HG03342 (cell line): ENCODE data around the gene MOXD1.
A peak's percentile ranks its signal among the peaks of the same experiment; 100 is the strongest.

Experiments used
- ATAC-seq: cut with Tn5 transposase; IDR thresholded peaks from one replicate; pipeline ENCODE4 v1.9.1; 2021; ENCODE audit warnings: mild to moderate bottlenecking, moderate library complexity; ENCODE audit not compliant: unreplicated experiment

MOXD1 gene

DNA sequence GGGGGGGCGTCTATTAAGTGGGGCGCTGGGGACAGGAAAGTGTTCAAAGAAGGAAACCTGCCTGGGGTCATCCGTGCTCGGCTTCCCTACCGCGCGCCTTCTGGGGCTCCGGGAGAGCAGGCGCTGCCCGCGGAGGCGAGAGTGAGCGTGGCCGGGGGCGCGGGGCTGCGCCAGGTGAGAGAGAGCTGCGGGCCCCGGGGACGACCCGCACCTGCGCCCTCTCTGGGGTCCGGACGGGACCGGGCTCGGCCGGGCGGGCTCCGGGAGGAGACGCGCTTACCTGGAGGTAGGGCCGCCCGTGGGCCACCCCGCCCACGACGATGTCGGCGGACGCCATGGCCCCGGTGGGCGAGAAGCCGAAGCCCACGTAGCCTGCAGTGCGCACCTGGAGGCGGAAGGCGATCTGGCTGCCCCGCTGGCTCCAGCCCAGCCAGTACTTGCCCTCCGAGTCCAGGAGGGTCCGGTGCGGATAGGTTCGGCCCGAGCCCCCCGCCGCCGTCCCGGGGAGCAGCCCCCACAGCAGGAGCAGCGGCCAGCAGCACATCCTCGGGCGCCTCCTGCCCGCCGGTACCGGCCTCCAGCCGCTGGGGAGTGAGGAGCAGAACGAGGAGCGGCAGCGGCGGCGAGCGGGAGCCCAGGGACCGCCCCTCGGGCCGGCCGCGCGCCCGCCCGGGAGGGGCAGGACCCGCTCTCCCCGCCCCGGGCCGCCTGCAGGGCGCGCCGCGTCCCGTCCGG lies at the start of gene MOXD1:
MOXD1 (minus strand) TSS at position 593 of the 735 bp plus-strand sequence; CDS start at position 544, 49 bp downstream.
- ATAC-seq = peak; percentile 52

DNA sequence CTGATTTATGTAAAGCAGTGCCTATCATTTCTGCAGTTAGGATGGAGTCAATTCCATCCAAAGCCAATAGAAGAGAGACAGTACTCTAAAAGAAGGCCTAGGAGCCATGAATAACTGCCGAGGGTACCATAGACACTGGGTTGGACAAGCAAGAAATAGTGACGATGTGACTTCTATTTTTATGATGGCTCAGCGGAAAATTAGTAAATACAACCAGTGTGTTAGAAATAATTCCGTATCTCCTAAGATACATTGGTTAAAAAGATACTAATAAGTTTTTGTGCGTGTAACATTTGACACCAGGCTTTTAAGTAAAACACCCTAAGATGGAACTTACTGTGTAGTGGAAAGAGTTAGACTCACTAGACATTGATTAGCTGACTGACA lies 45.6 kb upstream of the MOXD1 start:
- no peak for ATAC-seq

DNA sequence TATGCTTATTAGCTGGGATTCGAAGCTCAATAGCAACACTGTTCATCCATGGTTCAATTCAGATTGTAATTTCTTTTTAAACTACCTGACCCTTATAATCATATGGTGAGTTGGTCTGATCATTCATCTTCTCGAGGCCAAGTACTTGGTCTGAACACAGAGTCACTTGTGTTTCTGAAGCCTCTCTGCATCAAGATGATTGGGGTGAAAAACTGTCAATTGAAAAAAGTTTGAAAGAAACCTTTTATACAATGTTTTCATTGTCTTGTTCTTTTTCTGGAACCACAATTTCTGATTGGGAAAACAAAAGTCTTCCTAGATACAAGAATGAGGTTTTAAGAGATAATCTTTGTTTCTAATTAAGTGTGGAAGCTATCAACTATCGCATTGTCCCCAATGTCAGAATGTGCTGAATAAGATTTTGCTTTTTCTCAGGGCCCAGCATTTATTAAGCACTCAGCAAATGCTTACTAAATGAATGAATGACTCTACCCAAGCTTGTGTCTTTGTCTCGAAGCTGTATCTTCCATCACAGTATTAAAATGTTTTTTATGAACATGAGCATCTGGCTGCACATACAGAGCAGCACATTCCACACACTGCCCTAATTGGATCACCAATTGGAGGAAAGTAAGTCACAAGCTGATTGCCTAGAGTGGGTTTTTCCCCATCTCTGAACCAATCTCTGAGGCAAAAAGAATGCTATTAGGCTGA lies 45.0 kb upstream of the MOXD1 start:
- no peak for ATAC-seq

DNA sequence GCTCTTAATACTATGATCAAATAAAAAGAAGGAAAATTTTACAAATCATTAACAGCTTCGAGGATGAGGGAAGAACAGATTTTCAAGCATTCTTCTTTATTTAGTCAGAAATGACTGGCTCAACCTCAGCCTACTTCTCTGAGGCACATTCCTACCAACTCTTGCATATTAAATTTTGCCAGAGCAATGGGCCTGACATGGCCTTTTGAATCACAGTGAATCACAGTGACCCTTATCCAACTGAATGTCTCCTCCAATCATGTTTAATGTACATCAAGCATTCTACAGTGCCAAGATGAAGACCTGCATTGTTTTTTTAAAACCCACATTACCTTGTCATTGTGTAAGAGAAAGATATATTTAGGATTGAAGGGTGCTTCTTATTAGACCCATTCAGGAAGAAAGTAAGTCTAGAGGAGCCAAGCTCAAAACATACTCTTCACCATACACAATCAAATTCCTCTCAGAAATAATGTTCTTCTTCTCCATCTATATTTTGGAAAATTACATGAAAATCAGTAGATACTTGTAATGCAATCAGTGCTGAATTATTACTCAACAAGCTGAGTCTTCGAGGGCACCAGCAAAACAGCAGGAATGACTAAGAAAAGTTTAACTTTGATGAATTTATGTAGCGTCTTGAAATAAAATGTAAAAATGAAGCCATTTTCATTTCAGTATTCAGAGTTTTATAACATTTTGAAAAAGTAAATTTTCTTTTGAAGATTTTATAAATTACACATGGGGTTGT lies 44.1 kb upstream of the MOXD1 start:
- ATAC-seq = no peak

DNA sequence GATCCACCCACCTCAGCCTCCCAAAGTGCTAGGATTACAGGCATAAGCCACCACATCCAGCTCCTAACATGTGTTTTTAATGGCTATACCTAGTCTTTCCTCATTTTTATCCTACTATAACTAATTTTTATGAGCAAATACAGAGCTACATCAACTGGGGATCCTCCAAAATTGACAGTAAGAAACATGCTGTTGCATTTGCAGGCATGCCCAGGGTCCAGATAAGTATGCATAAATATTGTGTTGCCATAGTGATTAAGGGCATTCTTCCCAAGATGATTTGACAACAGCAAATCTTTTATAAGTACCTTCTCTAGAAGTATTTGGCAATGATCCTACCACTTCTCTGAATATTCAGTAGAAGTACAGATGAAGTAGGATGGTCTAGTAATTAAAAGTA lies 41.9 kb upstream of the MOXD1 start:
- ATAC-seq = no peak

DNA sequence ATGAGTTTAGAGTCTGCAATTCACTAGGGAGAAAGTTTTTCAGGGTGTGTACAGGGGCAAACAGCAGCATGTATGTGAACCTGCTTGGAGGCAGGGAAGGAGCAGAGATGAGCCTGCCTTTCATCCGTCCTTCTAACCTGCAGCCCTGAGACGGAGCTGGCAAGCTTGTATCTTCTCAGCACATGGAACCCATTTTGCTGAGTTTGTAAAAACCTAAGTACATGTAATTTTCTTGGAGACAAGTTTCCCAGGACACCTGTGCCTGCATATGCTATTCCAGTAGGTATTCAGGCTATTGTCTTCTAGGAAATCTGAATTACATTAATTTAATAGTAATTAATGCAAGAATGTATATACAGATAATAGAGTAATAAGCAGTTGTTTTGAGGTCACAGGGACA lies 28.8 kb upstream of the MOXD1 start:
- no peak for ATAC-seq

DNA sequence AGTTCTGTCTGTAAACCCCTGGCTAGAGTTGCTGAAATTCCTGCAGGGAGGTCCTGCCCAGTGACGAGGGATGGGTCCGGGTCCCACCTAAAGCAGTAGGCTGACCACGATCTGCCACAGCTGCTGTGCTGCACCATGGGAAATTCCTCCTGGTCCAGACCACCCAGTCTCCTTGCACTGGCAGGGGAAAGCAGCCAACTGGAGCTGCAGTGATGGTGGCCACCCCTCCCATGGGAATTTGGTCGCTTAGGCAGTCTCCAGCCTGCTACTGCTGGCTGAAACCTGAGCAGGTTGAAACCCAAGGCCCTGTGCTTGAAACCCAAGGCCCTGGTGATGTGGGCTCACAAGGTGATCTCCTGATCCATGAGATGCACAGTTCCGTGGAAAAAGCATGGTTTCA lies 23.9 kb upstream of the MOXD1 start:
- no peak for ATAC-seq

DNA sequence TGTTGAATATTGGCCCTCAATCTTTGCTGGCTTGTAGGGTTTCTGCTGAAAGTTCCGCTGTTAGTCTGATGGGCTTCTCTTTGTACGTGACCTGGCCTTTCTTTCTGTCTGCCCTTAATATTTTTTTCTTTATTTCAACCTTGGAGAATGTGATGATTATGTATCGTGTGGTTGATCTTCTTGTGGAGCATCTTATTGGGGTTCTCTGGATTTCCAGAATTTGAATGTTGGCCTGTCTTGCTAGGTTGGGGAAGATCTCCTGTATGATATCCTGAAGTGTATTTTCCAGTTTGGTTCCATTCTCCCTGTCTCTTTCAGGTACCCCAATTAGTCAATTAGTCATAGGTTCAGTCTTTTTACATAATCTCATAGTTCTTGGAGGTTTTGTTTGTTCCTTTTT lies 22.6 kb upstream of the MOXD1 start:
- no peak for ATAC-seq

DNA sequence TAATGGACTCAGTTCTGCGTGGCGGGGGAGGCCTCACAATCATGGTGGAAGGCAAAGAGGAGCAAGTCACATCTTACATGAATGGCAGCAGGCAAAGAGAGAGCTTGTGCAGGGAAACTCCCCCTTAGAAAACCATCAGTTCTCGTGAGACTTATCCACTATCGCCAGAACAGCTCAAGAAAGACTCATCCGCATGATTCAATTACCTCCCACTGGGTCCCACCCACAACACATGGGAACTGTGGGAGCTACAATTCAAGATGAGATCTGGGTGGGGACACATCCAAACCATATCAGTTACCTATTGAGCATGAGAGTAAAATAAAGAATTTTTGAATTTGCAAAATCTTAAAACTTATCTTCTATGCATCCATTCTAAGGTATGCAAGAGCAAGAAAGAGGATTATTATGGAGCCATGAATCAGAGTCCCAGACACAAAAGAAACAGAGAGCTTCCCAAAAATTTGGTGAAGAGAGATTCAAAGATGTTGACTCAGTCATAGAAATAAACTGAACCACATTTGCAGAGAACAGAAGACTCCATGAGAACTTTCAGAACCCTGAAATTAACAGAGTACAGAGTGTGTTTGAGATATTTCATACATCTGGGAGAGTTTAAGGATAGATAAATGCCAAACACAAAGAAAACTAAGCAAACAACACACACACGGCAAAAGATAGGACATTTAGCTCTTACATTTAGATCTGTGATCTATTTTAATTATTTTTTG lies 17.1 kb upstream of the MOXD1 start:
- no peak for ATAC-seq

DNA sequence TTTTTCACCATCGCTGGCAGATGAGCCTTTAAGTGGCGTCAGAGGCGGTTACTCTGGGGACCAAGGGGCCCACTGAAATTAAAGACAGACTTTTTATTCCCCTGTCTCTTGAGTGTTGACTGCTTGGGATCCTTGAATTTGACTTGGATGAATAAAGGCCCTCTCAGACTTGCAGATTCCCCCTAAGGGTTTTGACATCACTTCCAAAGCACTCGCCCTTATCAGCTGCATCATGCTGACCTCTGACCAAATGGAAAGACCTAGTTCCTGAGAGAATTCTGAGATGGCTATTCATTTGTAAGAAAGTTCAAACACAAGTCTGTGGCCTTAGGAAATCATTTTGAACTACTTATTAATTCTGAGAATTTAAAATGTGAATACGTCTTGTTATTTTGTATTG lies 13.5 kb upstream of the MOXD1 start:
- ATAC-seq = no peak

DNA sequence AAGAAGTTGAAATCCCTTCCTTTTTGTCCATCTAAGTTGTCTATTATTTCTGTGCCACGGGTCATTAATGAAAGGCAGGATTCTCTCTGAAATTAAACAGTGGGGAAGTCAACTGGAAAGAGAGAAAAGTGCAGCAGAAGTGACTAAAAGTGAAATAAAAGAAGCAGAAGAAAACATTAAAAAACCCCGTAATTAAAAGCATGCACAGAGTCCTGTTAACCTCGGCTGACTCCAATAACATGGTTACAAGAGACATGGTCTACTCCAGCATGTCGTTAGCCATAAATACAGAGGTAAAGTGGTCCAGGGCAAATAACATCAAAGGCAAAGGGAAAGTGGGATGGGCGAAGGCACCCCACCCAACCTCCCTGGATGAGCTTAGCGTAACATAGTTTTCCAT lies 13.0 kb upstream of the MOXD1 start:
- ATAC-seq = no peak

DNA sequence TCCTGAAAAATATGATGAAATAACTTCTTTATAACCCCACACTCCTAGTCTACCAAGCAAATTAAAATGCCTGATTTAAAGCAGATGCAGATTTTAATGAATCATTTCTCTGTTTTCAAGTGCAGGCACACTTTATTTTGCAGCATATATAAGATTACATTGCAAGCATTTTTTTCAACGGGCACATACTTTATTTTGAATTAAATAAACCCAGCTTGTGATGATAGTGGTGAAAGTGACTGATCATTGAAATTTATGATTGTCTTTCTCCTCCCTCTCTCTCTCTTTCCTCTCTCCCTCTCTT lies 12.2 kb upstream of the MOXD1 start:
- no peak for ATAC-seq

DNA sequence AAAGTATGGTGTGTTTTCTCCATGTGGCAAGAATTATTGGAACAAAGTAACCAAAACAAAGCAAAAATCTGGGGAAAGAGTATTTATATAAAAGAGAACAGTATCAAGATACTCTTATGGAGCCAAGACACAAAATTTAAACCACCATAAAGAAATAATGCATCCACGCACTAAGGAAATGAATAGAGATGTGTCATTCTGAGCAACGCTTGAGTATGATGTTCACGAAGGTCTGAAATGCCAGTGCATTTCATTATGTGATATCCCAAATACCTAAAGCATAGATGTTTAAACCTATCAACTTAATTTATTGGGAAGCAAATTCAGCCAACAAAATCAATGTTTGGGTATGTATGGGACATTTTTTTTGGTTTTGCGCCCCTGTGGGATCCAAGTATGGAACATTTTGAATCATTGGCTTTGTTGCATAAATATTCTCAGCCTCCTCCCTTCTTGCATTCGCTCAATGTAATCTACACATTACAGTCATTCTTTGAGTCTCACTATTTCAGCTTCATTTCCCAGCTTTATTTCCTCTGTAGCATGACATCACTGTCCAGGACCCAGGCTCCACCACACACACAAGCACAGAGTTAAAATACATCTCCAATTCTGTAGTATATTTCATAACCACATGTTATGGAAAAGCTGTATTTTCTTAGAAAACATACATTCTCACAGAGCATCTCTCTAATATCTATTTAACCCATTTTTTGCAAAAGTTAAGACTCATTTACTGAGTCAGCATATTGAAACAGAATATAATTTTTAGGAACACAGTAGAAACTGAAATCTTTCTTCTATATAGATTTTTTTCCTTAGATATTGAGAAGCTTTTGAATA lies 11.6 kb upstream of the MOXD1 start:
- ATAC-seq = no peak

DNA sequence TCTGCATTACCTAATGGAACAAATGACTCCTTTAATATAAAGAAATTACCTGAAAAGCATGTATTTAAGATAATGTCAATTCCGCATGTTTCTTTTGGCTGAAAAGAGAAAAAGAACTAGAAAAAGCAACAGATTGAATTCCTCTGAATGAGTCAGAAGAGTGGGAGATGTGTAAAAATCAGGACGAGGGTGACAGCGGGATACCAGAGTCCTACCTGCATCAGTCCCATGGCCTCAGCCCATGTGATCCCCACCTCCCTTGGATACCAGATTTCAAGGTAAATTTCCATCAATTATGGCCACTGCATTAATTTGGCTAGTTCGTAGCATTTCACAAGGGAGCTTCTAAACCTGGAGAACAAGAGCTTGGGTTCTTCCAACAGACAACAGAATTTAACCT lies 10.0 kb upstream of the MOXD1 start:
- ATAC-seq = no peak

DNA sequence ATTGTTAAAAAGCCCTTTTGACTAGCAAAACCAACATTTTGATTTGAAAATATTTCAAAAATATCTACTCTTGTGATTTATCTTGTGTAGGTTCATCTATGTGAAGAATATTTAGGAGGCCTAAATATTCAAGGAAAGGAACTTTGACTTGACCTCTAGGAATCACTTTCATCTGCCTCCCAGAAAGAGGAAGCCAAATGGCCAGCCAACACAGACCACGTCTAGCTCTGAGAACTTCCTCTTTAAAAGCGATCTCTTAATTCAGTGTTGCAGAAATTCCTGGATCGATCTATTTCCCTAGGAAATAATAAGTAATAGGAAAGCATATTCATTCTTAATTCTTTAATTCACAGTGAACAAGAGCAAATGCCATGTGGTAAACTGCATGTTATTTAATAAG lies 9.6 kb upstream of the MOXD1 start:
- ATAC-seq = no peak

DNA sequence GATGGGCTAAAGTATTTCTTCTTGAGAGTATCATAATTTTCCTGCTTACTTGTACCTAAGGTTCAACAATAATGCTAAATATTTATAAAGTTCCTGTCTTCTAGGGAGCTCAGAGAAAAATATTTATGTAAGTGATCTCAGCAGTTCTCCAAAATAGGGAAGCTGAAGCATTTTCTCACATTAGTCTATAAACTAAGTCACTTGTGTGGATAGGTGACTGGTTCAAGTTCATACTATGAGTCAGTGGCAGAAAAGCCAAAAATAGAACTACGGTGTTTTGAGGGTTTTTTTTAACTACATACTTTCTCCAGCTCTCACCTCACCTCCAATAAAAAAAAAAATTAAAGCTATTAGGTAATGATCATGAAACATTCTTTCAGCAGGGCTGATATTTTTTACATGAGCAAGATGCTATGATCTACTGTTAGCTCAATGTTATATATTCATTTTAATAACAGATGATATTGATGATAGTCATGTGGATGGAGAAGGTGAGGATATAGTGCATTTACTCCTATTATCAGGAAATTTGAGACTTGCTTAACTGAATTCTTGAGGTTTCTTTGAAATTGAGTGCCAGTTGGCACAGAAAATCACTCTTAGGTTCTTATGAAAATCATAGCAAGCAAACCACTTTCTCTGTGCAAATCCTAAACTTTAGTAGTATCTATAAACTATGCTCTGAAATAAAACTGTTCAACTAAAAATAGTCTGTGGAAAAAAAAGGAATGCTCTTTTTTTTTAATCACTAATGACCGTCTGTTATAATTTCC lies 4.1 kb upstream of the MOXD1 start:
- ATAC-seq = peak; percentile 76

DNA sequence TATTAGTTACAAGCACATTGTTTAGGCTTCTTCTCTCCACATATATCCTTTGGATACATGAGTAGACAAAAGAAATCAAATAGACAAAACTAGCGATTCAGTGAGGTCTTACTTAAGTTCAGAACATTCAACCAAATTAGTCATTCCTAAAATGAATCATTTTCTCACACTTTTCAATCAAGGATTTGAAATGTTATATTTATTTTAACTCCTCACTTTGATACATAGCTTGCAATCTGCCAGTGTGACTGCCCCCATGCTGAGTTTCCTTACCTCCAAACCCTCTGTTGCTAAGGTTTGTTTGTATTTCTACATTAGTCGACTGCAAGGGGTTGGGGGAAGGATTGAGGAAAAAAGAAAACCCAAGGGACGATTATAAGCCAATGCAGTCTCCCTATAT lies 3.5 kb upstream of the MOXD1 start:
- peak; percentile 10 for ATAC-seq

DNA sequence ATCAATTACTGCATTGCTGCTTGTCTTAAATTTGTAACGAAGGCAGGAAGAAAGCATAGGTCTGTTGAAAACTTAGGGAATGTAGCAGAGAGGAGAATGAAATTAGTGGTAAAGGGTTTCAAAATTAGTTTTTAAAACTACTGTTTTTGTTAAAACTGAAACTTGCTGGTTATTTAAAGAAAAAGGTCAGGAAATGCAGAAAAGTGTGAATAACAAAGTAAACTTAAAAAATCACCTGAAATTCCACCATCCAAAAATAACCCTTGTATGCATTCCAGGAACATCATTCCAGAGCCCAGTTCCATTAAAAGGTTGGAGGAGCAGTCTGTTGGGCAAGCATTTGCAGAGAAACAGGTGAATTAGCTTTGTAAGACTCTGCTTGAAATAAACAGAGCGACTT lies 3.1 kb upstream of the MOXD1 start:
- ATAC-seq = no peak

DNA sequence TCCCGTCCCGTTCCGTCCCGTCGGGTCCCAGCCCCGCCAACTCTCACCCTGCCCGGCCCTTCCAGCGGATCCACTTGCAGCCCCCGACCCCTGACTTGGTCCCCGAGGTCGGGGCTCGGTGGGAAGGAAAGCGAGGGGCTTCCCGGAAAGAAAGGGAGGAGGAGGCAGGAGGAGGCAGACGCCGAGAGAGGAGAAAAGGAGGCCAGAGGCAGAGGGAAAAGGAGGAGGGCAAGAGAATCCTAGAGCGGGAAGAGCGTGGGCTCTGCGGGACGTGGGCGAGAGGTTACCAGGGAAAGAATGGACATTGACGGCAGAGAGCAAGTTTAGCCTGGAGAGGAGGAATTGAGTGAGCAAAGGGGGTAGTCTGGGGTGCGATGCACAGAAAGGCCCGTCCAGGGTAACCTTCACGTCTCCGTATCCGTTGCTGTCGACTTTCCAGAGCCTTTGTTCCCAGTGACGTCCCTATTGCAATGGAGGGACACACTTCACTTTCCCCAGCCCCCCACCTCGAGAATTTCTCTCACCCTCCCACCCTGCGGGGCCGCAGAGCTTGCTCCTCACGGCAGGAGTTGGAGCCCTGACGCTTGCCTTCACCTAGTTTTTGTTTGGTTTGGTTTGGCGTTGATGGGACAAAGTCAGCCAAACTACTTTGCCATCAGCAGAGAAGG lies 477 bp upstream of the MOXD1 start:
- ATAC-seq = no peak
